Measurements from ENCODE around the gene LASP1. TPM values are rescaled to one million over a fixed set of nuclear protein-coding genes. Genes with fewer than 3 reads are reported as not detected.

Gene LASP1
- polyA plus RNA-seq, 1 donor from 2014 or later: 56.3 TPM

DNA sequence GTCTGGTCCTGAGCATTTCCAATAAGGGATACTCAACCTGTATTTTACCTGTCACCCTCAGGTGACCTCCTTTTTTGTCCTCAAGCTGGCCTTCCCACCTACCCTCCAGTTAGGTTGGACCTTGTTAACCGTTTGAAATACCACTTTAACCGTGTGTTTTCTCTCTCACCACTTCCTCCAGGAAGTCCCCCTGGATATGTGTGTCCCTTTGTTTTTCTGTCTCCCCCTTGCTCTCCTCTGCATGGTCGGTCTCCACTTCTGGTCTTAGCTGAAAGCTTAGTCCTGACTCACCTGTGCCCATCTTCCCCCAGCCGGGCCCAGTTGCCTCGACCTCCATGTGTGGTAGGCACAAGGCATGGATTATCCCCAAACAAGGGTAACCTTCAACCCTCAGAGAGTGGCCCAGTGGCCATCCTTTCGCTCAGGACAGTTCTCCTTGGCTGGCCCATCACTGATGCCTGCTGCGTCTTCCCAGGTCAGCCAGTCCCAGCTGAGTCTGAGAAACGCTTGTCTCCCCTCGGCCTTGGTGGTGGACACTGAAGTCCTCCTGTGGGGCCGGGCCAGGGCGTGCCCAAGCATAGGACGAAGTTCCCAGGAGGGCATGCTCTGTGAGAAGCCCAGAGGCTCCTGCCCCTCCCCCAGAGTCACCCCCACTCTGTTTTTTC, 20.0 kb downstream of the LASP1 start:
- Histone ChIP-seq H3K36me3 (ENCODE audit: insufficient read depth, low read length) (no peaks in the 10 kb centered on the region), H3K9ac (ENCODE audit: low read length) (no peak overlapping the region), H3K79me2 (replicated peaks; ENCODE audit: insufficient read depth, low read length) (peaks cover 40% of the 10 kb centered on the region), H3F3A (ENCODE audit: insufficient read depth, low read length, poor library complexity, severe bottlenecking) (peaks cover 7% of the 10 kb centered on the region), H4K20me1 (ENCODE audit: insufficient read depth) (no peaks in the 10 kb centered on the region), H3K9me3 (ENCODE audit: low read length) (no peaks in the 10 kb centered on the region), H2AFZ (ENCODE audit: low read depth, low read length) (no peak overlapping the region), H3K27me3 (ENCODE audit: insufficient read depth, low read depth, low read length) (no peaks in the 10 kb centered on the region), H3K4me3 (ENCODE audit: low read length) (no peak overlapping the region), H3K4me2 (ENCODE audit: low read length) (no peak overlapping the region), H3K9me2 (ENCODE audit: insufficient read depth, low read length) (no peaks in the 10 kb centered on the region), H3K27ac (ENCODE audit: low read length) (no peak overlapping the region)
- TF ChIP-seq EP300 (conservative IDR thresholded peaks at IDR 0.05; ENCODE audit: poor library complexity, severe bottlenecking) (no peak), TAF1 (IDR thresholded peaks at IDR 0.05; ENCODE audit: low read depth) (no peak), MXI1 (conservative IDR thresholded peaks at IDR 0.05; ENCODE audit: poor library complexity, severe bottlenecking) (no peak), EZH2 (IDR thresholded peaks at IDR 0.05; ENCODE audit: borderline replicate concordance, insufficient read depth, low read length, poor library complexity, severe bottlenecking) (no peak), SMC3 (conservative IDR thresholded peaks at IDR 0.05; ENCODE audit: poor library complexity) (no peak), POLR2AphosphoS5 (IDR thresholded peaks at IDR 0.05) (no peak), RAD21 (conservative IDR thresholded peaks at IDR 0.05) (no peak)
- TF ChIP-seq, protein P1, sequence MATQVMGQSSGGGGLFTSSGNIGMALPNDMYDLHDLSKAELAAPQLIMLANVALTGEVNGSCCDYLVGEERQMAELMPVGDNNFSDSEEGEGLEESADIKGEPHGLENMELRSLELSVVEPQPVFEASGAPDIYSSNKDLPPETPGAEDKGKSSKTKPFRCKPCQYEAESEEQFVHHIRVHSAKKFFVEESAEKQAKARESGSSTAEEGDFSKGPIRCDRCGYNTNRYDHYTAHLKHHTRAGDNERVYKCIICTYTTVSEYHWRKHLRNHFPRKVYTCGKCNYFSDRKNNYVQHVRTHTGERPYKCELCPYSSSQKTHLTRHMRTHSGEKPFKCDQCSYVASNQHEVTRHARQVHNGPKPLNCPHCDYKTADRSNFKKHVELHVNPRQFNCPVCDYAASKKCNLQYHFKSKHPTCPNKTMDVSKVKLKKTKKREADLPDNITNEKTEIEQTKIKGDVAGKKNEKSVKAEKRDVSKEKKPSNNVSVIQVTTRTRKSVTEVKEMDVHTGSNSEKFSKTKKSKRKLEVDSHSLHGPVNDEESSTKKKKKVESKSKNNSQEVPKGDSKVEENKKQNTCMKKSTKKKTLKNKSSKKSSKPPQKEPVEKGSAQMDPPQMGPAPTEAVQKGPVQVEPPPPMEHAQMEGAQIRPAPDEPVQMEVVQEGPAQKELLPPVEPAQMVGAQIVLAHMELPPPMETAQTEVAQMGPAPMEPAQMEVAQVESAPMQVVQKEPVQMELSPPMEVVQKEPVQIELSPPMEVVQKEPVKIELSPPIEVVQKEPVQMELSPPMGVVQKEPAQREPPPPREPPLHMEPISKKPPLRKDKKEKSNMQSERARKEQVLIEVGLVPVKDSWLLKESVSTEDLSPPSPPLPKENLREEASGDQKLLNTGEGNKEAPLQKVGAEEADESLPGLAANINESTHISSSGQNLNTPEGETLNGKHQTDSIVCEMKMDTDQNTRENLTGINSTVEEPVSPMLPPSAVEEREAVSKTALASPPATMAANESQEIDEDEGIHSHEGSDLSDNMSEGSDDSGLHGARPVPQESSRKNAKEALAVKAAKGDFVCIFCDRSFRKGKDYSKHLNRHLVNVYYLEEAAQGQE (IDR thresholded peaks at IDR 0.05; ENCODE audit: borderline replicate concordance): no peak
- TF ChIP-seq, protein P2, sequence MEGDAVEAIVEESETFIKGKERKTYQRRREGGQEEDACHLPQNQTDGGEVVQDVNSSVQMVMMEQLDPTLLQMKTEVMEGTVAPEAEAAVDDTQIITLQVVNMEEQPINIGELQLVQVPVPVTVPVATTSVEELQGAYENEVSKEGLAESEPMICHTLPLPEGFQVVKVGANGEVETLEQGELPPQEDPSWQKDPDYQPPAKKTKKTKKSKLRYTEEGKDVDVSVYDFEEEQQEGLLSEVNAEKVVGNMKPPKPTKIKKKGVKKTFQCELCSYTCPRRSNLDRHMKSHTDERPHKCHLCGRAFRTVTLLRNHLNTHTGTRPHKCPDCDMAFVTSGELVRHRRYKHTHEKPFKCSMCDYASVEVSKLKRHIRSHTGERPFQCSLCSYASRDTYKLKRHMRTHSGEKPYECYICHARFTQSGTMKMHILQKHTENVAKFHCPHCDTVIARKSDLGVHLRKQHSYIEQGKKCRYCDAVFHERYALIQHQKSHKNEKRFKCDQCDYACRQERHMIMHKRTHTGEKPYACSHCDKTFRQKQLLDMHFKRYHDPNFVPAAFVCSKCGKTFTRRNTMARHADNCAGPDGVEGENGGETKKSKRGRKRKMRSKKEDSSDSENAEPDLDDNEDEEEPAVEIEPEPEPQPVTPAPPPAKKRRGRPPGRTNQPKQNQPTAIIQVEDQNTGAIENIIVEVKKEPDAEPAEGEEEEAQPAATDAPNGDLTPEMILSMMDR (IDR thresholded peaks at IDR 0.05; ENCODE audit: poor library complexity, severe bottlenecking): no peak

DNA sequence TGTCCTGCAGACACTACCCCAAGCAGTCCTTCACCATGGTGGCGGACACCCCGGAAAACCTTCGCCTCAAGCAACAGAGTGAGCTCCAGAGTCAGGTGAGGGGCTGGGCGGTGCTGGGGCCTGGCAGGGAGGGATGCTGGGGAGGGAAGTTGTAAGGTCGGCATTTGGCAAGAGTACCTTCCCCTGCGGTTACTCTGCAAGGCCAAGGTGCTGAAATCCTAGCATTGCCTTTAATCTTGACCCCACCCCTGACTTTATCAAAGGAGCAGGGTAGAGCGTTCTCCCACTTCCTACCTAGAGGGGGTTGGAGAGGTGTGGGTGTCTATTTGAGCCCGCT, 20.5 kb downstream of the LASP1 start:
- no peaks in the 10 kb centered on the region for H3K36me3 ChIP-seq (ENCODE audit: insufficient read depth, low read length)
- H4K20me1 ChIP-seq (ENCODE audit: insufficient read depth): no peaks in the 10 kb centered on the region

More for the DNA sequence above, 20.5 kb downstream of the LASP1 start:
- Histone ChIP-seq H3K9me2 (ENCODE audit: insufficient read depth, low read length) (no peaks in the 10 kb centered on the region), H3K4me3 (ENCODE audit: low read length) (no peak overlapping the region), H3K4me2 (ENCODE audit: low read length) (no peak overlapping the region), H3K79me2 (replicated peaks; ENCODE audit: insufficient read depth, low read length) (peaks cover 35% of the 10 kb centered on the region), H3K27me3 (ENCODE audit: insufficient read depth, low read depth, low read length) (no peaks in the 10 kb centered on the region), H3F3A (ENCODE audit: insufficient read depth, low read length, poor library complexity, severe bottlenecking) (peaks cover 2% of the 10 kb centered on the region), H3K27ac (ENCODE audit: low read length) (no peak overlapping the region), H3K9me3 (ENCODE audit: low read length) (no peaks in the 10 kb centered on the region), H2AFZ (ENCODE audit: low read depth, low read length) (no peak overlapping the region), H3K9ac (ENCODE audit: low read length) (no peak overlapping the region)
- TF ChIP-seq EP300 (conservative IDR thresholded peaks at IDR 0.05; ENCODE audit: poor library complexity, severe bottlenecking) (no peak), POLR2AphosphoS5 (IDR thresholded peaks at IDR 0.05) (no peak), TAF1 (IDR thresholded peaks at IDR 0.05; ENCODE audit: low read depth) (no peak), MXI1 (conservative IDR thresholded peaks at IDR 0.05; ENCODE audit: poor library complexity, severe bottlenecking) (no peak), EZH2 (IDR thresholded peaks at IDR 0.05; ENCODE audit: borderline replicate concordance, insufficient read depth, low read length, poor library complexity, severe bottlenecking) (no peak)
- TF ChIP-seq, protein P1 (IDR thresholded peaks at IDR 0.05; ENCODE audit: borderline replicate concordance): no peak
- TF ChIP-seq, protein P2 (IDR thresholded peaks at IDR 0.05; ENCODE audit: poor library complexity, severe bottlenecking): no peak

All from neural cell (in vitro differentiated cells).